Activated CD8-positive, alpha-beta T cell treated with anti-CD3 and anti-CD28 coated beads for 36 hours (primary cell): ENCODE data around the gene SEMA5B. TPM values are rescaled to one million over a fixed set of nuclear protein-coding genes. Genes with fewer than 3 reads are reported as not detected.

ENCODE experiments used
- ATAC-seq: fragments of 200-7000 bp; cut with Tn5 transposase; one replicate; pipeline ENCODE4 v1.10.0; 2021; ENCODE audit warnings: mild to moderate bottlenecking, moderate library complexity
- CTCF ChIA-PET: fragments of 350-600 bp; sonication (Branson Sonifier 250); formaldehyde crosslinking; loops from one replicate; lab custom pipeline; 2021; ENCODE audit warnings: antibody characterized with exemption; lab: Charles Lee
- POLR2A ChIA-PET: fragments of 350-600 bp; sonication (Branson Sonifier 250); formaldehyde crosslinking; loops from one replicate; lab custom pipeline; 2021; ENCODE audit warnings: antibody characterized with exemption; lab: Charles Lee
- DNase-seq: peaks from one replicate; pipeline ENCODE4 v3.0.0-alpha.2; 2020
- H3K27ac Mint-ChIP-seq: one replicate; pipeline ENCODE4 v1.8.0; 2021; ENCODE audit warnings: mild to moderate bottlenecking, mixed read lengths
- H3K27me3 Mint-ChIP-seq: one replicate; pipeline ENCODE4 v1.8.0; 2021; ENCODE audit warnings: mixed read lengths
- H3K36me3 Mint-ChIP-seq: one replicate; pipeline ENCODE4 v1.8.0; 2021; ENCODE audit warnings: low read depth, mixed read lengths
- H3K4me1 Mint-ChIP-seq: one replicate; pipeline ENCODE4 v1.8.0; 2021; ENCODE audit warnings: low read depth, mixed read lengths
- H3K4me3 Mint-ChIP-seq: one replicate; pipeline ENCODE4 v1.8.0; 2021; ENCODE audit warnings: mild to moderate bottlenecking, moderate library complexity, mixed read lengths
- H3K9me3 Mint-ChIP-seq: one replicate; pipeline ENCODE4 v1.8.0; 2021; ENCODE audit warnings: mixed read lengths
- CTCF ChIP-seq: fragments of 200-600 bp; IDR thresholded peaks from one replicate; pipeline ENCODE4 v1.8.0; 2022; ENCODE audit warnings: antibody characterized with exemption, mild to moderate bottlenecking
- intact Hi-C: fragments of 100-400 bp; cut with micrococcal nuclease; formaldehyde crosslinking; loops from one replicate; pipeline ENCODE4 v1.10.0; 2022
- total RNA-seq, 2 experiments: library from RNA; stranded (reverse); gene quantifications; one replicate each; pipeline ENCODE4 v1.2.3, GENCODE V29; 2021

The SEMA5B gene
- total RNA-seq, 2 experiments from 2014 or later = not detected

- Mint-ChIP-seq H3K36me3 (no peaks in the 10 kb centered on the region), H3K27ac (no peak overlapping the region), H3K4me3 (no peak overlapping the region), H3K4me1 (no peaks in the 10 kb centered on the region), H3K9me3 (no peaks in the 10 kb centered on the region), H3K27me3 (peaks cover 5% of the 10 kb centered on the region)
- peak; percentile 45 for ATAC-seq
- DNase-seq = no peak
- intact Hi-C loops = no loop called here
- CTCF ChIA-PET = interaction anchor here (1.0 kb wide), 1 partner anchor 9 kb away, joined by 4 read pairs; no protein-coding TSS in a partner anchor
- TF ChIP-seq CTCF = no peak
- POLR2A ChIA-PET = no interaction called here
These were observed 75.0 kb downstream of the SEMA5B start for GRCh38 chr3:122952520-122952919.

GRCh38 chr3:122948408-122948807, 79.2 kb downstream of the SEMA5B start:
- H3K4me1 Mint-ChIP-seq = no peaks in the 10 kb centered on the region
- no peak overlapping the region for H3K4me3 Mint-ChIP-seq
- no peak overlapping the region for H3K27ac Mint-ChIP-seq
- DNase-seq = no peak
- H3K9me3 Mint-ChIP-seq = no peaks in the 10 kb centered on the region
- ChIA-PET CTCF (no interaction called here), POLR2A (no interaction called here)
- H3K27me3 Mint-ChIP-seq = peaks cover 2% of the 10 kb centered on the region
- intact Hi-C loops = loop anchor here (10.0 kb wide), 1 partner anchor 76 kb away; the partner anchor contains the start of gene SEMA5B
- no peak for TF ChIP-seq CTCF
- ATAC-seq = no peak
- no peaks in the 10 kb centered on the region for H3K36me3 Mint-ChIP-seq

DNA sequence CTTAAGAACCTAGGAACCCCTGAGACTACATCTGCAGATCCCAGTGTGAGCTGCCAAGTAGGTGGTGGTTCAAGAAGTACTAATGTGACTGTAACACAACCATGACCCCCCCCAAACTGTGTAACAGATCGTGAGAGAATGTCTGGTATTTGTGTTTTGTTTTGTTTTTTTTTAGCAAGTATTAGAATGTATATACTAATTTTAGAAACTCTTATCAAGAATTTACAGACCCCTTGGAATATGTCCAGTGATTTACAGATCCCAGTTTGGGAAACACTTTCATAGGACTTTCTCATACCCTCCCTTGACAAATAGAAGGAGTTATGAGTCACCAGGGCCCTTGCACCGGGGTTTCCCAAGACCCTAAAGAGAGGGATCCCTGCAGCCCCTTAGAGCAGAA, 79.8 kb downstream of the SEMA5B start:
- DNase-seq = no peak
- Mint-ChIP-seq H3K27me3 (peaks cover 2% of the 10 kb centered on the region), H3K9me3 (no peaks in the 10 kb centered on the region), H3K4me3 (no peak overlapping the region), H3K27ac (no peak overlapping the region), H3K4me1 (no peaks in the 10 kb centered on the region), H3K36me3 (no peaks in the 10 kb centered on the region)
- ChIA-PET CTCF (no interaction called here), POLR2A (no interaction called here)
- ATAC-seq = no peak
- intact Hi-C loops = loop anchor here (10.0 kb wide), 1 partner anchor 77 kb away; the partner anchor contains the start of gene SEMA5B
- no peak for TF ChIP-seq CTCF

- Mint-ChIP-seq H3K27ac (no peak overlapping the region), H3K9me3 (no peaks in the 10 kb centered on the region), H3K4me1 (no peaks in the 10 kb centered on the region), H3K27me3 (peaks cover 2% of the 10 kb centered on the region), H3K4me3 (no peak overlapping the region), H3K36me3 (no peaks in the 10 kb centered on the region)
- TF ChIP-seq CTCF = no peak
- POLR2A ChIA-PET = interaction anchor here (0.6 kb wide), 1 partner anchor 358 kb away, joined by 3 read pairs; no protein-coding TSS in a partner anchor
- intact Hi-C loops = loop anchor here (10.0 kb wide), 1 partner anchor 78 kb away; the partner anchor contains the start of gene SEMA5B
- CTCF ChIA-PET = no interaction called here
- ATAC-seq = no peak
- no peak for DNase-seq
These were observed 80.4 kb downstream of the SEMA5B start for GRCh38 chr3:122947196-122947595.

DNA sequence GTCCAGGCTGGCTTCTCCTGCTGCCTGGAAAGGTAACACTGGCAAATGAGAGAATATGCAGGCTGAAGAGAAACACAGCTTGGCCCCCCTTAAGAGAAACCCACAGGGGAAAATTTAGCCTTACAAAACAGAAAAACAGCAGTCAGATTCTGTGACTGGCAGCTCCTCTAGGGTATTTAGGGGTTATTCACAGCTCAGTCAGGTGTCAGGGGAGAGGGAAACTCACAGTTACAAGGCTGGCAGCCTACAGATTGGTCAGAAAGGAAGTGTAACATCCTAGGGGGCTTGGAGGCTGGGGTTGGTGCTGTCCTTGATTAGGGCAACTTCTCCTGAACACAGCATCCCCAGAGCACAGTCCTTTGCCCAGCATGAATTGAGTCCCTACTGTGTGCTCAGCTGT, 81.4 kb downstream of the SEMA5B start:
- ATAC-seq = peak; percentile 49
- no peak for TF ChIP-seq CTCF
- Mint-ChIP-seq H3K4me3 (no peak overlapping the region), H3K27me3 (peaks cover 2% of the 10 kb centered on the region), H3K27ac (no peak overlapping the region), H3K4me1 (peaks cover 4% of the 10 kb centered on the region), H3K36me3 (no peaks in the 10 kb centered on the region), H3K9me3 (no peaks in the 10 kb centered on the region)
- intact Hi-C loops = loop anchor here (10.0 kb wide), 1 partner anchor 79 kb away; the partner anchor contains the start of gene SEMA5B
- no peak for DNase-seq
- CTCF ChIA-PET = interaction anchor here (1.6 kb wide), 1 partner anchor 25 kb away, joined by 4 read pairs; no protein-coding TSS in a partner anchor
- POLR2A ChIA-PET = interaction anchor here (0.7 kb wide), 1 partner anchor 21 kb away, joined by 3 read pairs; no protein-coding TSS in a partner anchor
